Tibial nerve (tissue), 4 donors: ENCODE measurements around the gene KIF1C. TPM values are rescaled to one million over a fixed set of nuclear protein-coding genes. Genes with fewer than 3 reads are reported as not detected.

ENCODE experiments used
- DNase-seq, 2 donors: peaks; one replicate each; pipeline ENCODE4 v3.0.0-alpha.2; 2019; ENCODE audit warnings: low spot score in 2 of 2
- H3K27ac ChIP-seq, 4 donors: fragments of 200-600 bp; sonication (generic) in 3 of 4; one replicate each; pipeline ENCODE4 v1.5.1; 2017 to 2019; ENCODE audit warnings: mild to moderate bottlenecking in 1 of 4
- H3K27me3 ChIP-seq, 2 donors: fragments of 200-600 bp; sonication (generic) in 1 of 2; one replicate each; pipeline versions ENCODE4 v1.5.1 to v1.6.0; 2017 to 2019
- H3K36me3 ChIP-seq, 3 donors: fragments of 200-600 bp; sonication (generic); one replicate each; pipeline ENCODE4 v1.5.1; 2018 to 2019
- H3K4me1 ChIP-seq, 4 donors: fragments of 200-600 bp; sonication (generic) in 3 of 4; one replicate each; pipeline ENCODE4 v1.5.1; 2017 to 2019
- H3K4me3 ChIP-seq, 4 donors: fragments of 200-600 bp; sonication (generic) in 3 of 4; one replicate each; pipeline ENCODE4 v1.5.1; 2017 to 2019; ENCODE audit warnings: mild to moderate bottlenecking in 1 of 4, moderate library complexity in 1 of 4
- H3K9me3 ChIP-seq, 4 donors: fragments of 200-600 bp; sonication (generic) in 3 of 4; one replicate each; pipeline ENCODE4 v1.5.1; 2017 to 2019
- CTCF ChIP-seq, 5 experiments: fragments of 200-600 bp in 3 of 5; fragments of 450-650 bp in 2 of 5; sonication (generic) in 3 of 5; IDR thresholded peaks; one replicate each; pipeline ENCODE4 v1.5.1; 2016 to 2019; ENCODE audit warnings: antibody characterized with exemption in 5 of 5, mild to moderate bottlenecking in 3 of 5, moderate library complexity in 2 of 5
- EP300 ChIP-seq, 2 donors: sonication (generic); formaldehyde crosslinking; IDR thresholded peaks; one replicate each; pipeline ENCODE4 v1.6.1; 2017; ENCODE audit warnings: antibody characterized with exemption in 2 of 2, mild to moderate bottlenecking in 1 of 2
- POLR2A ChIP-seq, 2 donors: fragments of 450-650 bp; IDR thresholded peaks; one replicate each; pipeline ENCODE4 v1.6.1; 2017; ENCODE audit warnings: antibody characterized with exemption in 2 of 2, mild to moderate bottlenecking in 2 of 2, moderate library complexity in 2 of 2
- WGBS, 2 donors: methylation state at CpG; one replicate each; pipeline ENCODE4 v1.1.5; 2018; 5-methylcytosine and 5-hydroxymethylcytosine counted together
- total RNA-seq, 4 donors: library from RNA; depleted of rRNA; stranded (reverse); fragments of >200 nt; gene quantifications; one replicate each; pipeline ENCODE4 v1.1.0, GENCODE V29; 2016

The KIF1C gene
- total RNA-seq, 4 donors from 2014 or later = 78.0 to 89.7 (median 79.6) TPM

GRCh38 chr17:5000237-5000639 lies 2.5 kb downstream of the KIF1C start:
- 63 to 71% methylated on average over 11 of the region's 11 CpGs for WGBS, 2 donors
- Histone ChIP-seq H3K9me3 (no peaks in the 10 kb centered on the region), H3K36me3 (peaks cover 0 to 46% (median 33%) of the 10 kb centered on the region in 3 donors), H3K4me1 (peaks cover 0 to 37% (median 22%) of the 10 kb centered on the region in 4 donors), H3K4me3 (peak overlapping the region in 1 of 4 donors; percentile 86), H3K27me3 (no peaks in the 10 kb centered on the region), H3K27ac (peak overlapping the region in 1 of 4 donors; percentile 95)
- TF ChIP-seq POLR2A (IDR thresholded peaks at IDR 0.05) (no peak), CTCF (IDR thresholded peaks at IDR 0.05) (no peak), EP300 (IDR thresholded peaks at IDR 0.05) (no peak)
- peak in 1 of 2 donors; percentile 37 for DNase-seq

GRCh38 chr17:5002121-5002788 lies 4.5 kb downstream of the KIF1C start:
- no peak for TF ChIP-seq EP300 (IDR thresholded peaks at IDR 0.05)
- no peak for TF ChIP-seq POLR2A (IDR thresholded peaks at IDR 0.05)
- TF ChIP-seq CTCF (IDR thresholded peaks at IDR 0.05) = no peak
- H3K4me1 ChIP-seq = peaks cover 0 to 30% (median 19%) of the 10 kb centered on the region in 4 donors
- no peak overlapping the region for H3K4me3 ChIP-seq
- no peak overlapping the region for H3K27ac ChIP-seq
- H3K36me3 ChIP-seq = peaks cover 3 to 66% (median 41%) of the 10 kb centered on the region in 3 donors
- DNase-seq = no peak
- H3K9me3 ChIP-seq = no peaks in the 10 kb centered on the region
- WGBS, 2 donors = 89 to 90% methylated on average over 20 of the region's 20 CpGs
- H3K27me3 ChIP-seq = no peaks in the 10 kb centered on the region

GRCh38 chr17:5003214-5003867 lies 5.6 kb downstream of the KIF1C start:
- Histone ChIP-seq H3K27me3 (no peaks in the 10 kb centered on the region), H3K27ac (no peak overlapping the region), H3K9me3 (no peaks in the 10 kb centered on the region), H3K36me3 (peaks cover 3 to 77% (median 45%) of the 10 kb centered on the region in 3 donors), H3K4me1 (peaks cover 0 to 30% (median 19%) of the 10 kb centered on the region in 4 donors), H3K4me3 (no peak overlapping the region)
- 94 to 95% methylated on average over 18 of the region's 18 CpGs for WGBS, 2 donors
- TF ChIP-seq POLR2A (IDR thresholded peaks at IDR 0.05) (no peak), EP300 (IDR thresholded peaks at IDR 0.05) (no peak), CTCF (IDR thresholded peaks at IDR 0.05) (no peak)
- no peak for DNase-seq

GRCh38 chr17:5011928-5012327 lies 14.2 kb downstream of the KIF1C start:
- 84 to 93% methylated on average over 6 of the region's 6 CpGs for WGBS, 2 donors
- TF ChIP-seq EP300 (IDR thresholded peaks at IDR 0.05) = no peak
- TF ChIP-seq CTCF (IDR thresholded peaks at IDR 0.05) = no peak
- no peak for TF ChIP-seq POLR2A (IDR thresholded peaks at IDR 0.05)
- H3K36me3 ChIP-seq = peaks cover 4 to 100% (median 7%) of the 10 kb centered on the region in 3 donors
- DNase-seq = no peak
- H3K27ac ChIP-seq = no peak overlapping the region
- H3K4me3 ChIP-seq = no peak overlapping the region
- H3K27me3 ChIP-seq = no peaks in the 10 kb centered on the region
- no peaks in the 10 kb centered on the region for H3K4me1 ChIP-seq
- no peaks in the 10 kb centered on the region for H3K9me3 ChIP-seq

- no peak for TF ChIP-seq CTCF (IDR thresholded peaks at IDR 0.05)
- TF ChIP-seq POLR2A (IDR thresholded peaks at IDR 0.05) = no peak
- no peak for TF ChIP-seq EP300 (IDR thresholded peaks at IDR 0.05)
- no peak for DNase-seq
- Histone ChIP-seq H3K36me3 (peaks cover 2 to 98% (median 4%) of the 10 kb centered on the region in 3 donors), H3K4me1 (no peaks in the 10 kb centered on the region), H3K27me3 (no peaks in the 10 kb centered on the region), H3K9me3 (no peaks in the 10 kb centered on the region), H3K27ac (no peak overlapping the region), H3K4me3 (no peak overlapping the region)
- 78 to 88% methylated on average over 4 of the region's 4 CpGs for WGBS, 2 donors
These were observed 16.6 kb downstream of the KIF1C start for GRCh38 chr17:5014357-5014756.
